ENCODE measurements around the gene GPATCH4. TPM values are rescaled to one million over a fixed set of nuclear protein-coding genes. Genes with fewer than 3 reads are reported as not detected.

The GPATCH4 gene
- total RNA-seq, 1 donor from 2014 or later, result 26.2 TPM

- Mint-ChIP-seq H3K27ac (no peak overlapping the region), H3K4me3 (ENCODE audit: low read depth) (no peak overlapping the region), H3K4me1 (ENCODE audit: low read depth) (peaks cover 7% of the 10 kb centered on the region), H3K9me3 (ENCODE audit: low read depth) (no peaks in the 10 kb centered on the region), H3K36me3 (ENCODE audit: insufficient read depth) (peaks cover 13% of the 10 kb centered on the region), H3K27me3 (no peaks in the 10 kb centered on the region)
- no peak for DNase-seq (ENCODE audit: low spot score, unreplicated experiment)
- TF ChIP-seq CTCF (IDR thresholded peaks at IDR 0.05; ENCODE audit: unreplicated experiment), result no peak
Measured at GRCh38 chr1:156596426-156596825, 4.9 kb downstream of the GPATCH4 start.

GRCh38 chr1:156595016-156595415 lies 6.3 kb downstream of the GPATCH4 start:
- H3K27ac Mint-ChIP-seq, result peak overlapping the region; percentile 15
- peaks cover 4% of the 10 kb centered on the region for H3K4me1 Mint-ChIP-seq (ENCODE audit: low read depth)
- no peaks in the 10 kb centered on the region for H3K9me3 Mint-ChIP-seq (ENCODE audit: low read depth)
- no peak overlapping the region for H3K4me3 Mint-ChIP-seq (ENCODE audit: low read depth)
- TF ChIP-seq CTCF (IDR thresholded peaks at IDR 0.05; ENCODE audit: unreplicated experiment), result no peak
- no peaks in the 10 kb centered on the region for H3K27me3 Mint-ChIP-seq
- no peak for DNase-seq (ENCODE audit: low spot score, unreplicated experiment)
- peaks cover 13% of the 10 kb centered on the region for H3K36me3 Mint-ChIP-seq (ENCODE audit: insufficient read depth)

DNA sequence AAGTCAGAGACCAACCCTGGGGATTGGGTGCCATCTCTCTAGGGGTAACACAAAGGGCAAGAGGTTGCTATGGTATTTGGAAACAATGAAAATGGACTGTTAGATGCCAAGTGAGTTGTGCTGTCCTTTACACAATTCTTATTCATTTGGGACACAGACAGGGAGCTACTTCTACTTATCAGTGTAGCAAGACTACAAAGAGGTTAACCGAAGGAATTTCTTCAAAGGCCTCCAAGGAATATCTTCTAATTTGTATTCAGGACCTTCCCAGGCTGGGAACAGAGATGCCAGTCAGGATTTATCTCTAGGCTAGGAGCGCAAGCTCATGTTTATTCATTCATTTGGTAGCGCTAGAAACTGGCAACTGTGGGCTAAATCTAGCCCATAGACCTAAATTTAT lies 7.1 kb downstream of the GPATCH4 start:
- Mint-ChIP-seq H3K4me3 (ENCODE audit: low read depth) (no peak overlapping the region), H3K4me1 (ENCODE audit: low read depth) (peaks cover 4% of the 10 kb centered on the region), H3K27me3 (no peaks in the 10 kb centered on the region), H3K36me3 (ENCODE audit: insufficient read depth) (peaks cover 13% of the 10 kb centered on the region), H3K27ac (no peak overlapping the region), H3K9me3 (ENCODE audit: low read depth) (no peaks in the 10 kb centered on the region)
- no peak for DNase-seq (ENCODE audit: low spot score, unreplicated experiment)
- TF ChIP-seq CTCF (IDR thresholded peaks at IDR 0.05; ENCODE audit: unreplicated experiment), result no peak

- DNase-seq (ENCODE audit: low spot score, unreplicated experiment), result no peak
- H3K27me3 Mint-ChIP-seq, result no peaks in the 10 kb centered on the region
- TF ChIP-seq CTCF (IDR thresholded peaks at IDR 0.05; ENCODE audit: unreplicated experiment), result no peak
- H3K36me3 Mint-ChIP-seq (ENCODE audit: insufficient read depth), result peaks cover 13% of the 10 kb centered on the region
- peaks cover 4% of the 10 kb centered on the region for H3K4me1 Mint-ChIP-seq (ENCODE audit: low read depth)
- H3K4me3 Mint-ChIP-seq (ENCODE audit: low read depth), result no peak overlapping the region
- H3K9me3 Mint-ChIP-seq (ENCODE audit: low read depth), result no peaks in the 10 kb centered on the region
- no peak overlapping the region for H3K27ac Mint-ChIP-seq
Measured at GRCh38 chr1:156593661-156593989, 7.7 kb downstream of the GPATCH4 start.

DNA sequence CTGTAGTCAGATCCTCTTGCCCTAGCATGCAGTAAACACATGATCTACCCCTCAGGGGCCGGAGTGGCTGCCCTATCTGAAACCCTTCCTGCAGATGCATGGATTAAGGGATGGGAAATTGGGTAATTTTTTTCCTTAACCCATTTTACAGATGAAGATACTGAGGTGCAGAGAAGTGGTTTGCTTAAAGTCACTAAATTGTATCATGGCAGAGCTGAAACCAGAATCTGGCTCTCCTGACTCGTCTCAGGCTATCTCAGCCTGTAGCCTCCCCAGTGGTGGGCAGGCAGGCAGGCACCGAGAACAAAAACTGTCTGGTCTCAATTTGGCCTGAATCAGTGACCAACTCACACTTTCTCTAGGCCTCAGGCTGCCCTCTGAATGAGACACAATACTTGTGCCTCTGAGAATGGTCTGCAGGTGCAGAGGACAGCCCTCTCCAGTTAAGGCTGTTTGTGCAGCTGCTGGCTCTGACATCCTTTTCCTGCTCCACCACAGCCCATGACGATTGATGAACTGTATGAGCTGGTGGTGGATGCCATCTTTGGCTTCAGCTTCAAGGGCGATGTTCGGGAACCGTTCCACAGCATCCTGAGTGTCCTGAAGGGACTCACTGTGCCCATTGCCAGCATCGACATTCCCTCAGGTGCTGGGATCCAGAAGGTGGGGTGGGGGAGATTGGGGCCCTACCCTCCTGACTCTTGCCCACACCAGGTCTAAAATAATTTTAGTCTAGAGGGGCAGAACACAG lies 8.2 kb downstream of the GPATCH4 start:
- Mint-ChIP-seq H3K9me3 (ENCODE audit: low read depth) (no peaks in the 10 kb centered on the region), H3K36me3 (ENCODE audit: insufficient read depth) (peaks cover 10% of the 10 kb centered on the region), H3K4me1 (ENCODE audit: low read depth) (peaks cover 4% of the 10 kb centered on the region), H3K27ac (no peak overlapping the region), H3K27me3 (no peaks in the 10 kb centered on the region), H3K4me3 (ENCODE audit: low read depth) (peak overlapping the region; percentile 85)
- no peak for DNase-seq (ENCODE audit: low spot score, unreplicated experiment)
- no peak for TF ChIP-seq CTCF (IDR thresholded peaks at IDR 0.05; ENCODE audit: unreplicated experiment)
